Stimulated activated memory B cell treated with anti-CD40 and anti-IgM and Interleukin-4, amounts not matched to agents 10 μg/mL and 1 μg/mL and 100 μg/mL, for 72 hours (primary cell): ENCODE data around the gene PIRT.

Experiments
- ATAC-seq: fragments of 150-1000 bp; cut with Tn5 transposase; 2 replicates; pipeline ENCODE4 v1.10.0; 2021
- H3K27ac Mint-ChIP-seq: one replicate; pipeline ENCODE4 v1.8.0; 2022; ENCODE audit warnings: mild to moderate bottlenecking, mixed read lengths
- H3K27me3 Mint-ChIP-seq: one replicate; pipeline ENCODE4 v1.8.0; 2022; ENCODE audit warnings: mixed read lengths
- H3K36me3 Mint-ChIP-seq: one replicate; pipeline ENCODE4 v1.8.0; 2022; ENCODE audit warnings: mixed read lengths
- H3K4me1 Mint-ChIP-seq: one replicate; pipeline ENCODE4 v1.8.0; 2022; ENCODE audit warnings: mixed read lengths
- H3K4me3 Mint-ChIP-seq: one replicate; pipeline ENCODE4 v1.8.0; 2022; ENCODE audit warnings: mild to moderate bottlenecking, moderate library complexity, mixed read lengths
- H3K9me3 Mint-ChIP-seq: one replicate; pipeline ENCODE4 v1.8.0; 2022; ENCODE audit warnings: mixed read lengths

Gene PIRT

GRCh38 chr17:10838682-10839081 is 795 bp upstream of the PIRT start:
- ATAC-seq = no peak
- Mint-ChIP-seq H3K36me3 (no peaks in the 10 kb centered on the region), H3K27ac (no peak overlapping the region), H3K27me3 (peaks cover 2% of the 10 kb centered on the region), H3K4me1 (no peaks in the 10 kb centered on the region), H3K4me3 (no peak overlapping the region), H3K9me3 (no peaks in the 10 kb centered on the region)

DNA sequence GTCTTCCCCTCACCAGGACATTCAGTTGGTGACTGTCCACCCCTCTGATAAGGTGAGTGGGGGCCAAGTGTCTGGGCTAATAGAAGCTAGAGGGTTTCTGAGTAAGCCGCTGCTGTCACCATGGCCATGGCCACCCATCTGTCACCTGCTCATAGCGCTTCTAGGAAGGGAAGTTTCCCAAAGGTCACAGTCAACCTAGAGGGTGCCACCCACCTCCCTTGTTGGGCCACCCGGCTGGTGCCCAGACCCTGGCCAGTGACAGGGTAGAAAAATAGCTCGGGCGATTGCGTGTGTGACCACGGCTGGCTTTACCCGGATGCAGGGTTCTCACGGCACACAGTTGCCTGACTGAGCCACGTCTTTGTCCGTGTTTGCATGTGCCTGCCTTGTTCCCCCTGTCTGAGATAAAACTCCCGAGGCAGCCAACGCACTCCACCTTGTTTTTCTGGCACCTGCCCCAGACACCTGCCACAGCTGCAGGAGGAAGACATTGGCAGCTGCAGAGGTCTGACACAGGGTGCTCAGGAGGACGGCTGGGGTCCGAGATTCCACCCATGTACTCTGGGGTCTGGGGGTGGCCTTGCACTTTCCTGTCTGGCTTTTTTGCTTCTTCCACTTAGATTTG is 809 bp downstream of the PIRT start:
- no peak overlapping the region for H3K4me3 Mint-ChIP-seq
- H3K36me3 Mint-ChIP-seq = no peaks in the 10 kb centered on the region
- H3K27ac Mint-ChIP-seq = no peak overlapping the region
- no peaks in the 10 kb centered on the region for H3K4me1 Mint-ChIP-seq
- no peaks in the 10 kb centered on the region for H3K9me3 Mint-ChIP-seq
- no peak for ATAC-seq
- no peaks in the 10 kb centered on the region for H3K27me3 Mint-ChIP-seq

DNA sequence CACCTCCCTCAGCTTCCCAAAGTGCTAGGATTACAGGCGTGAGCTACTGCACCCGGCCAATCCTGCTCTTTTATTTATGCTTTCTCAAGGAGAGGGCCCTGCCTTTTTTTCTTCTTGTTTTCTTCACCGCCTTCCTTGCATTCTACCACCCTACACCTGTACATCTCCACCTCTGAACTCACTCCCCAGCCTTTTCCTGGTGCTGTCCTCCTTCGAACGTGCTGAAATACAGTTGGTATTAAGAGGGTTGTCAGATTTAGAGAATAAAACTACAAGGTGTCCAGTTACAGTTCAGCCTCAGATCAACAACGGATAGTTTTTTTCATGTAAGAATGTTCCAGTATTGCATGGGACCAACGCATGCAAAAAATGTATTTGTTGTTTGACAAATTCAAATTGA is 1.7 kb downstream of the PIRT start:
- Mint-ChIP-seq H3K9me3 (no peaks in the 10 kb centered on the region), H3K27ac (no peak overlapping the region), H3K4me1 (no peaks in the 10 kb centered on the region), H3K36me3 (no peaks in the 10 kb centered on the region), H3K27me3 (no peaks in the 10 kb centered on the region), H3K4me3 (no peak overlapping the region)
- ATAC-seq = no peak

DNA sequence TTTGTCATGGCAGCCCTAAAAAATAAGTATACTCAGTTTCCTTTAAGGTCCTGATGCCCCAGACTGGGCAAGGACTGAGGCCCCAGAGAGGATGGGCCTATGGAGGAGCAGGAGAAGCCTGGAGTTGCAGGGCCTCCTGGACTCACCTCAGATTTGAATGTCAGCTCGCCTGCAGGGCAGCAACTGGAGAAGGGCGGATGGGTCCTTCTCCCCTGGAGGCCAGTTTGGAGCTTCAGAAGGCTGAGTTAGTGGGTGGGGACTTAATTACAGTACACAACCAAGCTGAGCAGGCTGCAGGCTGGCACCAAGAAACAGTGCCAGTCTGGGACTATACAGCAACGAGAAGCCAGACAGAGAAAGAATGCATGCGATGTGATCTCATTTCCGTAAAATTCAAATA is 6.2 kb downstream of the PIRT start:
- H3K27ac Mint-ChIP-seq = no peak overlapping the region
- H3K9me3 Mint-ChIP-seq = no peaks in the 10 kb centered on the region
- H3K4me3 Mint-ChIP-seq = no peak overlapping the region
- H3K4me1 Mint-ChIP-seq = no peaks in the 10 kb centered on the region
- H3K36me3 Mint-ChIP-seq = no peaks in the 10 kb centered on the region
- ATAC-seq = no peak
- peaks cover 8% of the 10 kb centered on the region for H3K27me3 Mint-ChIP-seq

- Mint-ChIP-seq H3K4me1 (no peaks in the 10 kb centered on the region), H3K9me3 (no peaks in the 10 kb centered on the region), H3K27me3 (peaks cover 24% of the 10 kb centered on the region), H3K4me3 (no peak overlapping the region), H3K27ac (no peak overlapping the region), H3K36me3 (no peaks in the 10 kb centered on the region)
- no peak for ATAC-seq
Observed at GRCh38 chr17:10827898-10828552, 9.9 kb downstream of the PIRT start.

DNA sequence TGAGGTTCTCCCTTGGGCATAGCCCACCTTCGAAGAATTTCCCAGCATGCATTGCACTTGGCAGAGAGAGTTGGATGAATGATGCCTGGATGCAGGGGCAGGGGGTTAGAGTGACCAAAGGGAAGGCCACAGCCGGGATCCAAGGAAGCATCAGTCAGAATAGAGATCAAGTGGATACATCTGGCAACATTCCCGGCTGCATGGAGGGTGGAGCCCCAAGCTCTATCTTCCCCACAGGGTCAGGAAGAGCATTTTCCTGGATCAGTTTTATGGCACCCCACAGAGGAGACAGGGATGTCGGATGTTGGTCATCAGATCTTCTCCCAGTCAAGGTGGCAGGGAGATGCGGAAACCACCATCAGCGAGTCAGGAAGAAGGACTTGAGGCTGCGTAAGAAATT is 13.0 kb downstream of the PIRT start:
- H3K4me1 Mint-ChIP-seq = no peaks in the 10 kb centered on the region
- no peak for ATAC-seq
- H3K9me3 Mint-ChIP-seq = no peaks in the 10 kb centered on the region
- no peak overlapping the region for H3K4me3 Mint-ChIP-seq
- H3K27me3 Mint-ChIP-seq = peaks cover 35% of the 10 kb centered on the region
- no peaks in the 10 kb centered on the region for H3K36me3 Mint-ChIP-seq
- H3K27ac Mint-ChIP-seq = no peak overlapping the region

DNA sequence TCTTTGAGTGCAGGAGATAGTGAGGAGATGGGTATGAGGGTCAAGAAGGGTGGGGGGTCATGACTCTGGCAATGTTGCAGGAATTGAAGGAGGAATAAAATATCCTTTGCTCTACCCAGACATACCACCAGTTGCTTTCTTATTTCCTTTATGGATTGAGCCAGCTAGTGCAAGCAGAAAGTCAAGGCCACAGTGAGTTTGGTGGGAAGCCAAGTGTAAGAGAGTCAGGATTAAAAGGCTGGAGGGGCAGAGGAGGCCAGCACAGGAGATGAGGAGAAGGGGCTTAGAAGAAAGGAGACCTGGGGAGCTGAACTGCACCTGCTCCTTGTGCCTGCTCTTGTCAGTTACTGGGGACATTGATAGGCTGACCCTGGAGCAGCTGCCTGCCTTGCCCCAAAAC is 16.1 kb downstream of the PIRT start:
- no peak overlapping the region for H3K27ac Mint-ChIP-seq
- no peaks in the 10 kb centered on the region for H3K9me3 Mint-ChIP-seq
- H3K27me3 Mint-ChIP-seq = peaks cover 33% of the 10 kb centered on the region
- no peak overlapping the region for H3K4me3 Mint-ChIP-seq
- H3K36me3 Mint-ChIP-seq = no peaks in the 10 kb centered on the region
- no peaks in the 10 kb centered on the region for H3K4me1 Mint-ChIP-seq
- ATAC-seq = no peak

DNA sequence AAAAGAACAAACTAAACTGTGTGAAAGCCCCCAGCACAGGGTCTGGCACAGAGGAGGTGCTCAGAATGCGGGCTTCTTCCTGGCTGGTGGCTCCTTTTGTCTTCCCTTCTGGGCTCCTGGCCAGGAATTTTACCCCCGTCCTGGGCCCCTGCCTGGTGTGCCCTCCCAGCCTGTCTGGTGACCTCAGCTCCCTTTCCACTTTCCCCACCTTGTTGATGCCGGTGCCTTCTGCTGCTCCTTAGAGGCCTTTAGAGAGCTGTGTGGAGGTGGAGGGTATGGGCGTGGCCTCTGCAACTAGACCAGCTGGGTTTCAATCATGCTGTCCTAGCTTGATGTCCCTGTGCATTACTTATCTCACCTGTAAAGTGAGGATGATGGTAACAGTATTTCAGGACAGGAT is 16.8 kb downstream of the PIRT start:
- Mint-ChIP-seq H3K36me3 (no peaks in the 10 kb centered on the region), H3K27ac (no peak overlapping the region), H3K9me3 (no peaks in the 10 kb centered on the region), H3K4me1 (no peaks in the 10 kb centered on the region), H3K27me3 (peaks cover 33% of the 10 kb centered on the region), H3K4me3 (no peak overlapping the region)
- ATAC-seq = no peak

DNA sequence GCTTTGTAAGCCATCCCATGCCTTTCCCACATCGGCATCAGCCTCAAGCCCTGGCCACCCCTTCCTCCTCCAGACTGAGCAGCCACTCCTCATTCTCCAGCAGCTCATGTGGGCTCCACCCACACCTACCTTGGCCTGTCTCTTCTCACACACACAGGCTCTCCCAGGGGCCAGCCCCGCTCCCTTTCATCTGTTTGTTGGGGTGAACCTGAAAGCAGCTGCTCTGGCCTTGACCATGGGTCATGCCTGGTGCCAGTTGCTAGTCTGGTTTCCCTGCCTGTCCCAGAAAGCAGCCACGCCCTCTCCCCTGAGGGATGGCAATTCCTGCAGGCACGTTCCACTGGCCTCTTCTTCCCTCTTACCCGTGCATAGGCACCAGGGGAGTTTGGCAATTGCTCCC is 22.6 kb downstream of the PIRT start:
- H3K4me3 Mint-ChIP-seq = no peak overlapping the region
- no peaks in the 10 kb centered on the region for H3K4me1 Mint-ChIP-seq
- peaks cover 40% of the 10 kb centered on the region for H3K27me3 Mint-ChIP-seq
- no peaks in the 10 kb centered on the region for H3K9me3 Mint-ChIP-seq
- no peak overlapping the region for H3K27ac Mint-ChIP-seq
- ATAC-seq = peak; percentile 22
- no peaks in the 10 kb centered on the region for H3K36me3 Mint-ChIP-seq

- Mint-ChIP-seq H3K9me3 (no peaks in the 10 kb centered on the region), H3K4me1 (no peaks in the 10 kb centered on the region), H3K4me3 (no peak overlapping the region), H3K27me3 (peaks cover 29% of the 10 kb centered on the region), H3K27ac (no peak overlapping the region), H3K36me3 (no peaks in the 10 kb centered on the region)
- no peak for ATAC-seq
Observed at GRCh38 chr17:10814075-10814474, 23.8 kb downstream of the PIRT start.

- no peaks in the 10 kb centered on the region for H3K9me3 Mint-ChIP-seq
- no peak for ATAC-seq
- H3K27ac Mint-ChIP-seq = no peak overlapping the region
- H3K27me3 Mint-ChIP-seq = peaks cover 29% of the 10 kb centered on the region
- H3K36me3 Mint-ChIP-seq = no peaks in the 10 kb centered on the region
- H3K4me1 Mint-ChIP-seq = no peaks in the 10 kb centered on the region
- no peak overlapping the region for H3K4me3 Mint-ChIP-seq
Observed at GRCh38 chr17:10812674-10813073, 25.2 kb downstream of the PIRT start.

- Mint-ChIP-seq H3K27ac (no peak overlapping the region), H3K36me3 (no peaks in the 10 kb centered on the region), H3K9me3 (no peaks in the 10 kb centered on the region), H3K27me3 (peaks cover 18% of the 10 kb centered on the region), H3K4me1 (no peaks in the 10 kb centered on the region), H3K4me3 (no peak overlapping the region)
- ATAC-seq = no peak
Observed at GRCh38 chr17:10809605-10810004, 28.3 kb downstream of the PIRT start.

DNA sequence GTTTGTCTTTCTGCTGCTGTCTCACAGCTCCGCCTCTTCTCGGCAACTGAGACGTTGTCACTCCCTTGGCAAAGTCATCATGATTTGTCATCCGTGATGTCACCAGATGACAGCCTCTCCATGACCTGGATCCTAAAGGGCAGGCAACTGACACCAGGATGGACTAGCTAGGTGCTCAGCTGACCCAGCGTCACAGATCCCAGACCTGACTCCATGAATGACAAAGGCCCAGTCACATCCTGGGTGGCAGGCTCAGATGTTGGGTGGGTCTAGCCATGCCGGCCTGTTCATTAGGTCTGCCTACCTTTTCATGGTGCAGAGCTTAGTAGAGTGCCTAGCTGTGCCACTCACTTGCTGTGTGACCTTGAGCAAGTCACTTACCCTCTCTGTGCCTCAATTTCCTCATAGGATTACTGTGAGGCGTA is 30.2 kb downstream of the PIRT start:
- ATAC-seq = no peak
- no peak overlapping the region for H3K4me3 Mint-ChIP-seq
- H3K27me3 Mint-ChIP-seq = peaks cover 9% of the 10 kb centered on the region
- no peaks in the 10 kb centered on the region for H3K9me3 Mint-ChIP-seq
- H3K27ac Mint-ChIP-seq = no peak overlapping the region
- H3K36me3 Mint-ChIP-seq = no peaks in the 10 kb centered on the region
- no peaks in the 10 kb centered on the region for H3K4me1 Mint-ChIP-seq

GRCh38 chr17:10806545-10807262 is 31.2 kb downstream of the PIRT start:
- Mint-ChIP-seq H3K27me3 (peaks cover 12% of the 10 kb centered on the region), H3K27ac (no peak overlapping the region), H3K36me3 (no peaks in the 10 kb centered on the region), H3K4me1 (no peaks in the 10 kb centered on the region), H3K9me3 (no peaks in the 10 kb centered on the region), H3K4me3 (no peak overlapping the region)
- ATAC-seq = no peak

- no peak for ATAC-seq
- Mint-ChIP-seq H3K27ac (no peak overlapping the region), H3K4me3 (no peak overlapping the region), H3K27me3 (peaks cover 19% of the 10 kb centered on the region), H3K4me1 (no peaks in the 10 kb centered on the region), H3K9me3 (no peaks in the 10 kb centered on the region), H3K36me3 (no peaks in the 10 kb centered on the region)
Observed at GRCh38 chr17:10805911-10806310, 32.0 kb downstream of the PIRT start.

DNA sequence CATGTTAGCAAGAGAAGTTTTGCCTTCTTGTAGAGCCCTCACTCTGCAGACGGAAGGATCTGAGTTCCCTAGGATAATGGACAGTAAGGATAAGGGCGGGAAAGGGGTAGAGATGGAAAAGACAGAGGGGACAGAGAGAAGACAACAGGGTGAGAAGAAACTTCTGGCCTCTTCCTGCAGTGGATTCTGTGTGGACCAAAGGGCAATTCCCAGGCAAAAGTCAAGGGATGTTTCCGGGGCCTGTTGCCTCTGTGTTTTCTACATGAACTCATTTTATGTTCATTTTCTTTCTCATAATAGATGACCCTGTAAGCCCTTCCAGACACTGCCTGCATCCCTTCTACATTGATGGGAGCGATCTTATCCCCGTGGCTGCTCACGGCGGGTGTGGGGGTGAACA is 33.3 kb downstream of the PIRT start:
- Mint-ChIP-seq H3K9me3 (no peaks in the 10 kb centered on the region), H3K27me3 (peaks cover 19% of the 10 kb centered on the region), H3K27ac (no peak overlapping the region), H3K36me3 (no peaks in the 10 kb centered on the region), H3K4me3 (no peak overlapping the region), H3K4me1 (no peaks in the 10 kb centered on the region)
- ATAC-seq = no peak
